HepG2 (cell line): ENCODE data around the gene STPG2.

ENCODE experiments used
- POLR2AphosphoS5 ChIP-seq: IDR thresholded peaks from 2 replicates; pipeline ENCODE4 v1.6.1; 2012; ENCODE audit warnings: low read depth, low read length
- XRCC5 ChIP-seq: fragments of 200-400 bp; formaldehyde crosslinking; optimal IDR thresholded peaks from 2 replicates; pipeline ENCODE3; 2017; ENCODE audit warnings: mild to moderate bottlenecking, low read length
- ZNF616 ChIP-seq: sonication (generic); formaldehyde crosslinking; IDR thresholded peaks from 2 replicates; pipeline ENCODE4 v1.5.0; 2020; ENCODE audit warnings: low read depth, mild to moderate bottlenecking, missing genetic modification reagents
- TF ChIP-seq, protein P1 (sequence below): sonication (generic); formaldehyde crosslinking; IDR thresholded peaks from 2 replicates; pipeline ENCODE4 v1.4.0; 2020; ENCODE audit warnings: missing genetic modification reagents
- TF ChIP-seq, protein P2 (sequence below): sonication (generic); formaldehyde crosslinking; IDR thresholded peaks from 2 replicates; pipeline ENCODE4 v1.5.1; 2020; ENCODE audit warnings: mild to moderate bottlenecking, missing genetic modification reagents, borderline replicate concordance

- TF ChIP-seq ZNF616 (no peak), XRCC5 (no peak), POLR2AphosphoS5 (no peak)
- TF ChIP-seq, protein P1, sequence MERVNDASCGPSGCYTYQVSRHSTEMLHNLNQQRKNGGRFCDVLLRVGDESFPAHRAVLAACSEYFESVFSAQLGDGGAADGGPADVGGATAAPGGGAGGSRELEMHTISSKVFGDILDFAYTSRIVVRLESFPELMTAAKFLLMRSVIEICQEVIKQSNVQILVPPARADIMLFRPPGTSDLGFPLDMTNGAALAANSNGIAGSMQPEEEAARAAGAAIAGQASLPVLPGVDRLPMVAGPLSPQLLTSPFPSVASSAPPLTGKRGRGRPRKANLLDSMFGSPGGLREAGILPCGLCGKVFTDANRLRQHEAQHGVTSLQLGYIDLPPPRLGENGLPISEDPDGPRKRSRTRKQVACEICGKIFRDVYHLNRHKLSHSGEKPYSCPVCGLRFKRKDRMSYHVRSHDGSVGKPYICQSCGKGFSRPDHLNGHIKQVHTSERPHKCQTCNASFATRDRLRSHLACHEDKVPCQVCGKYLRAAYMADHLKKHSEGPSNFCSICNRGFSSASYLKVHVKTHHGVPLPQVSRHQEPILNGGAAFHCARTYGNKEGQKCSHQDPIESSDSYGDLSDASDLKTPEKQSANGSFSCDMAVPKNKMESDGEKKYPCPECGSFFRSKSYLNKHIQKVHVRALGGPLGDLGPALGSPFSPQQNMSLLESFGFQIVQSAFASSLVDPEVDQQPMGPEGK (CRISPR knock-in tag) = no peak
- TF ChIP-seq, protein P2, sequence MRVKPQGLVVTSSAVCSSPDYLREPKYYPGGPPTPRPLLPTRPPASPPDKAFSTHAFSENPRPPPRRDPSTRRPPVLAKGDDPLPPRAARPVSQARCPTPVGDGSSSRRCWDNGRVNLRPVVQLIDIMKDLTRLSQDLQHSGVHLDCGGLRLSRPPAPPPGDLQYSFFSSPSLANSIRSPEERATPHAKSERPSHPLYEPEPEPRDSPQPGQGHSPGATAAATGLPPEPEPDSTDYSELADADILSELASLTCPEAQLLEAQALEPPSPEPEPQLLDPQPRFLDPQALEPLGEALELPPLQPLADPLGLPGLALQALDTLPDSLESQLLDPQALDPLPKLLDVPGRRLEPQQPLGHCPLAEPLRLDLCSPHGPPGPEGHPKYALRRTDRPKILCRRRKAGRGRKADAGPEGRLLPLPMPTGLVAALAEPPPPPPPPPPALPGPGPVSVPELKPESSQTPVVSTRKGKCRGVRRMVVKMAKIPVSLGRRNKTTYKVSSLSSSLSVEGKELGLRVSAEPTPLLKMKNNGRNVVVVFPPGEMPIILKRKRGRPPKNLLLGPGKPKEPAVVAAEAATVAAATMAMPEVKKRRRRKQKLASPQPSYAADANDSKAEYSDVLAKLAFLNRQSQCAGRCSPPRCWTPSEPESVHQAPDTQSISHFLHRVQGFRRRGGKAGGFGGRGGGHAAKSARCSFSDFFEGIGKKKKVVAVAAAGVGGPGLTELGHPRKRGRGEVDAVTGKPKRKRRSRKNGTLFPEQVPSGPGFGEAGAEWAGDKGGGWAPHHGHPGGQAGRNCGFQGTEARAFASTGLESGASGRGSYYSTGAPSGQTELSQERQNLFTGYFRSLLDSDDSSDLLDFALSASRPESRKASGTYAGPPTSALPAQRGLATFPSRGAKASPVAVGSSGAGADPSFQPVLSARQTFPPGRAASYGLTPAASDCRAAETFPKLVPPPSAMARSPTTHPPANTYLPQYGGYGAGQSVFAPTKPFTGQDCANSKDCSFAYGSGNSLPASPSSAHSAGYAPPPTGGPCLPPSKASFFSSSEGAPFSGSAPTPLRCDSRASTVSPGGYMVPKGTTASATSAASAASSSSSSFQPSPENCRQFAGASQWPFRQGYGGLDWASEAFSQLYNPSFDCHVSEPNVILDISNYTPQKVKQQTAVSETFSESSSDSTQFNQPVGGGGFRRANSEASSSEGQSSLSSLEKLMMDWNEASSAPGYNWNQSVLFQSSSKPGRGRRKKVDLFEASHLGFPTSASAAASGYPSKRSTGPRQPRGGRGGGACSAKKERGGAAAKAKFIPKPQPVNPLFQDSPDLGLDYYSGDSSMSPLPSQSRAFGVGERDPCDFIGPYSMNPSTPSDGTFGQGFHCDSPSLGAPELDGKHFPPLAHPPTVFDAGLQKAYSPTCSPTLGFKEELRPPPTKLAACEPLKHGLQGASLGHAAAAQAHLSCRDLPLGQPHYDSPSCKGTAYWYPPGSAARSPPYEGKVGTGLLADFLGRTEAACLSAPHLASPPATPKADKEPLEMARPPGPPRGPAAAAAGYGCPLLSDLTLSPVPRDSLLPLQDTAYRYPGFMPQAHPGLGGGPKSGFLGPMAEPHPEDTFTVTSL = no peak
These were observed 148.4 kb downstream of the STPG2 start for GRCh38 chr4:97994765-97995465.
